HCT116 (cell line): ENCODE data around the gene LCAT. TPM values are rescaled to one million over a fixed set of nuclear protein-coding genes. Genes with fewer than 3 reads are reported as not detected.

ENCODE experiments used
- ATAC-seq: fragments of 200-7000 bp; cut with Tn5 transposase; 2 replicates; pipeline ENCODE4 v1.9.1; 2020; ENCODE audit warnings: mild to moderate bottlenecking, moderate library complexity
- BruUV-seq: library from RNA; stranded (reverse); fragments of 400-500 nt; replicated peaks from 2 replicates; lab custom pipeline; 2021; lab: Mats Ljungman, UMichigan
- CTCF ChIA-PET: fragments of 300-600 bp; sonication (Branson Sonifier 250); formaldehyde crosslinking; loops from one replicate; lab custom pipeline; 2021; ENCODE audit warnings: antibody characterized with exemption; lab: Charles Lee
- POLR2A ChIA-PET: fragments of 300-600, 350-600 bp; sonication (Branson Sonifier 250); formaldehyde crosslinking; loops from one replicate; lab custom pipeline; 2021; ENCODE audit warnings: antibody characterized with exemption; lab: Charles Lee
- RAD21 ChIA-PET, 2 experiments: fragments of 300-600 bp; sonication (Branson Sonifier 250); formaldehyde crosslinking; loops; one replicate each; lab custom pipeline; 2023; ENCODE audit warnings: low total read pairs in 2 of 2; ENCODE audit not compliant: uncharacterized antibody in 2 of 2, unreplicated experiment in 2 of 2, low non-redundant PET in 1 of 2; lab: Charles Lee
- DNase-seq: peaks from one replicate; pipeline ENCODE4 v3.0.0-alpha.2; 2010; ENCODE audit warnings: low read depth, low spot score
- H2AFZ ChIP-seq: fragments of 200-600 bp; shearing (Covaris generic), sonication (generic); 2 replicates; pipeline ENCODE4 v1.6.1; 2017; ENCODE audit warnings: low read depth, mixed run types, mixed read lengths, antibody characterized with exemption, low read length; ENCODE audit not compliant: poor library complexity, severe bottlenecking
- H3K27ac ChIP-seq: 2 replicates; pipeline ENCODE4 v1.5.1; 2012; ENCODE audit warnings: low read depth, low read length
- H3K27me3 ChIP-seq: fragments of 200-600 bp; sonication (generic); 2 replicates; pipeline ENCODE4 v1.6.1; 2016; ENCODE audit warnings: mixed run types, low read length, mixed read lengths; ENCODE audit not compliant: insufficient read depth
- H3K36me3 ChIP-seq, 2 experiments: fragments of 200-500 bp in 1 of 2; fragments of 200-600 bp in 1 of 2; sonication (Bioruptor generic) in 1 of 2; sonication (generic) in 1 of 2; 2 replicates each; pipeline versions ENCODE4 v1.5.1 to v1.6.1; 2014 to 2016; ENCODE audit warnings: low read length in 2 of 2, inconsistent platforms in 1 of 2, mixed read lengths in 1 of 2, mixed run types in 1 of 2; ENCODE audit not compliant: insufficient read depth in 2 of 2, control insufficient read depth in 1 of 2
- H3K4me1 ChIP-seq, 2 experiments: fragments of 200-600 bp in 1 of 2; sonication (generic) in 1 of 2; 2 replicates each; pipeline versions ENCODE4 v1.5.1 to v1.6.1; 2012 to 2017; ENCODE audit warnings: low read length in 2 of 2, inconsistent platforms in 1 of 2, mild to moderate bottlenecking in 1 of 2, mixed read lengths in 1 of 2, mixed run types in 1 of 2, moderate library complexity in 1 of 2; ENCODE audit not compliant: insufficient read depth in 2 of 2, control insufficient read depth in 1 of 2
- H3K4me2 ChIP-seq: fragments of 200-600 bp; sonication (generic); 2 replicates; pipeline ENCODE4 v1.6.1; 2017; ENCODE audit warnings: mixed run types, low read length, mixed read lengths
- H3K4me3 ChIP-seq, 2 experiments: fragments of 200-600 bp in 1 of 2; sonication (generic) in 1 of 2; replicated peaks in 1 of 2; 2 replicates each; pipeline ENCODE4 v1.5.1; 2011 to 2016; ENCODE audit warnings: low read length in 2 of 2, control low read depth in 1 of 2, low read depth in 1 of 2, mild to moderate bottlenecking in 1 of 2, mixed read lengths in 1 of 2, mixed run types in 1 of 2
- H3K79me2 ChIP-seq: fragments of 200-600 bp; sonication (generic); 2 replicates; pipeline ENCODE4 v1.6.1; 2017; ENCODE audit warnings: mild to moderate bottlenecking, mixed run types, low read length, moderate library complexity, mixed read lengths; ENCODE audit not compliant: insufficient read depth
- H3K9ac ChIP-seq: fragments of 200-600 bp; sonication (generic); 2 replicates; pipeline ENCODE4 v1.6.1; 2016; ENCODE audit warnings: low read length, mixed read lengths
- H3K9me2 ChIP-seq: fragments of 200-600 bp; sonication (generic), shearing (Covaris generic); 2 replicates; pipeline ENCODE4 v1.6.1; 2017; ENCODE audit warnings: mixed run types, mild to moderate bottlenecking, moderate library complexity; ENCODE audit not compliant: insufficient read depth
- H3K9me3 ChIP-seq, 2 experiments: fragments of 200-500 bp in 1 of 2; fragments of 200-600 bp in 1 of 2; sonication (Bioruptor generic) in 1 of 2; sonication (generic) in 1 of 2; 2 replicates each; pipeline ENCODE4 v1.6.1; 2014 to 2017; ENCODE audit warnings: low read length in 2 of 2, mixed read lengths in 2 of 2, inconsistent platforms in 1 of 2, low read depth in 1 of 2, mild to moderate bottlenecking in 1 of 2, mixed run types in 1 of 2, moderate library complexity in 1 of 2; ENCODE audit not compliant: control insufficient read depth in 1 of 2, insufficient read depth in 1 of 2
- H4K20me1 ChIP-seq: fragments of 200-600 bp; sonication (generic), shearing (Covaris generic); 2 replicates; pipeline ENCODE4 v1.6.1; 2017; ENCODE audit warnings: mixed run types, mild to moderate bottlenecking, moderate library complexity; ENCODE audit not compliant: insufficient read depth
- ATF3 ChIP-seq: IDR thresholded peaks from 2 replicates; pipeline ENCODE4 v1.6.1; 2012
- CEBPB ChIP-seq: IDR thresholded peaks from 2 replicates; pipeline ENCODE4 v1.6.1; 2012; ENCODE audit warnings: low read depth
- EGR1 ChIP-seq: IDR thresholded peaks from 2 replicates; pipeline ENCODE4 v1.6.1; 2012; ENCODE audit warnings: low read depth
- ELF1 ChIP-seq: IDR thresholded peaks from 2 replicates; pipeline ENCODE4 v1.6.1; 2012; ENCODE audit warnings: low read depth, borderline replicate concordance
- FOSL1 ChIP-seq: IDR thresholded peaks from 2 replicates; pipeline ENCODE4 v1.6.1; 2012; ENCODE audit warnings: low read depth
- MAX ChIP-seq: IDR thresholded peaks from 2 replicates; pipeline ENCODE4 v1.6.1; 2012
- POLR2AphosphoS5 ChIP-seq: IDR thresholded peaks from 2 replicates; pipeline ENCODE4 v1.6.1; 2011; ENCODE audit warnings: mild to moderate bottlenecking, low read depth, low read length, moderate library complexity
- RAD21 ChIP-seq: IDR thresholded peaks from 2 replicates; pipeline ENCODE4 v1.6.1; 2012; ENCODE audit warnings: low read depth, mild to moderate bottlenecking
- SIN3A ChIP-seq: IDR thresholded peaks from 2 replicates; pipeline ENCODE4 v1.6.1; 2012; ENCODE audit warnings: low read depth
- SP1 ChIP-seq: IDR thresholded peaks from 2 replicates; pipeline ENCODE4 v1.6.1; 2012; ENCODE audit warnings: low read depth
- SRF ChIP-seq: IDR thresholded peaks from 2 replicates; pipeline ENCODE4 v1.6.1; 2012; ENCODE audit warnings: low read depth
- ZNF274 ChIP-seq: fragments of 200-500 bp; sonication (Bioruptor generic); IDR thresholded peaks from 2 replicates; pipeline ENCODE4 v1.6.1; 2014; ENCODE audit warnings: mild to moderate bottlenecking, low read depth, low read length, inconsistent platforms
- intact Hi-C: fragments of 100-400 bp; cut with micrococcal nuclease; formaldehyde crosslinking; loops from 2 replicates; pipeline ENCODE4 v1.10.0; 2022
- total RNA-seq: library from RNA; stranded (reverse); gene quantifications from one replicate; pipeline ENCODE4 v1.2.1, GENCODE V29; 2021; ENCODE audit not compliant: unreplicated experiment
- TF ChIP-seq, protein P1 (sequence below), 3 experiments: fragments of 200-600 bp in 1 of 3; sonication (generic) in 1 of 3; IDR thresholded peaks in 2 of 3; conservative IDR thresholded peaks in 1 of 3; 2 replicates each; pipeline ENCODE4 v1.5.1; 2012 to 2017; ENCODE audit warnings: low read depth in 2 of 3, low read length in 2 of 3, antibody characterized with exemption in 1 of 3, borderline replicate concordance in 1 of 3, control low read depth in 1 of 3, mild to moderate bottlenecking in 1 of 3, mixed read lengths in 1 of 3, mixed run types in 1 of 3, moderate library complexity in 1 of 3; ENCODE audit not compliant: insufficient read depth in 1 of 3
- TF ChIP-seq, protein P2 (sequence below): IDR thresholded peaks from 2 replicates; pipeline ENCODE4 v1.6.1; 2011; ENCODE audit warnings: mild to moderate bottlenecking, low read length, moderate library complexity; ENCODE audit not compliant: insufficient replicate concordance; ENCODE audit errors: extremely low read depth

LCAT gene
- total RNA-seq, 1 experiment from 2014 or later: 17.6 TPM

DNA sequence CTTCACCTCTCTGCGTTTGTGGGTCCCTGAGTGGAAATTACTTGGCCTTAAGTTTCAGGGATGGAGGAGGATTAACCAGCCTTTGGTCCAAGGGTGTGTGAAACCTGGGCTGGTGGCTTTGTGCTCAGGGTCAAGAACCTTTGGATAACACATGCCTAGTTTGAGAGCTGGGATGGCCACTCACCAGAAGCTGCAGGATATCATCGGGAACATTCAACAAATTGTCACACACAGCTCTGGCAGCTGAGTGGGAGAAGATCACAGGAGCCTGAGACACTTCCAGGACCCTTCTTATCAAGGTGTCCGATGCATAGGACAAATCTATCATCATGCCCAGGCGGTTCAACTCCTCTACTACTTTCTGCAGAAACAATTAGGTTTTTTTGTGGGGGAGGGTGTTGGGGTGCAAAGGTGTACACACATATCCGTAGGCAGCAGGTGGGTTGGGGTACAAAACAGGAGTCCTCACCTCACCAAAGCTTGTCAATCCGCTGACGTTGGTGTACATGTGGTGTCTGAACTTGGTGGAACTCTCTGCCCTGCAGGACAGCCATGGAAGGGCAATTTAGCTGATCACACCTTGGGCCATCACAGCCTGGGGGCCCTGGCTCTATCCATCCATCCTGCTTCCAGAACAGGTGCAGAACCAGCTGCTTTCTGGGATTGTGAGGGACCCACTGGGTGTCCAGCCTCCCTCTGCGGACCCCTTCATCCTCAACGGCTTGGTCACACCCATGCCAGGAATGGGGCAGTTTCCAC lies 33.7 kb upstream of the LCAT start:
- H4K20me1 ChIP-seq: no peaks in the 10 kb centered on the region
- no peaks in the 10 kb centered on the region for H3K9me3 ChIP-seq
- intact Hi-C loops: no loop called here
- no peaks in the 10 kb centered on the region for H3K4me1 ChIP-seq
- no peak overlapping the region for H3K4me2 ChIP-seq
- no peak overlapping the region for H3K9ac ChIP-seq
- peak; percentile 57 for ATAC-seq
- DNase-seq: no peak
- no peaks in the 10 kb centered on the region for H3K79me2 ChIP-seq
- CTCF ChIA-PET: no interaction called here
- H3K27ac ChIP-seq: no peak overlapping the region
- no peak overlapping the region for H3K4me3 ChIP-seq
- POLR2A ChIA-PET: no interaction called here
- TF ChIP-seq ELF1 (no peak), ATF3 (no peak), EGR1 (no peak), SP1 (no peak), MAX (no peak), ZNF274 (no peak), CEBPB (no peak), SIN3A (no peak), SRF (no peak), RAD21 (no peak), FOSL1 (no peak), POLR2AphosphoS5 (no peak)
- TF ChIP-seq, protein P1, sequence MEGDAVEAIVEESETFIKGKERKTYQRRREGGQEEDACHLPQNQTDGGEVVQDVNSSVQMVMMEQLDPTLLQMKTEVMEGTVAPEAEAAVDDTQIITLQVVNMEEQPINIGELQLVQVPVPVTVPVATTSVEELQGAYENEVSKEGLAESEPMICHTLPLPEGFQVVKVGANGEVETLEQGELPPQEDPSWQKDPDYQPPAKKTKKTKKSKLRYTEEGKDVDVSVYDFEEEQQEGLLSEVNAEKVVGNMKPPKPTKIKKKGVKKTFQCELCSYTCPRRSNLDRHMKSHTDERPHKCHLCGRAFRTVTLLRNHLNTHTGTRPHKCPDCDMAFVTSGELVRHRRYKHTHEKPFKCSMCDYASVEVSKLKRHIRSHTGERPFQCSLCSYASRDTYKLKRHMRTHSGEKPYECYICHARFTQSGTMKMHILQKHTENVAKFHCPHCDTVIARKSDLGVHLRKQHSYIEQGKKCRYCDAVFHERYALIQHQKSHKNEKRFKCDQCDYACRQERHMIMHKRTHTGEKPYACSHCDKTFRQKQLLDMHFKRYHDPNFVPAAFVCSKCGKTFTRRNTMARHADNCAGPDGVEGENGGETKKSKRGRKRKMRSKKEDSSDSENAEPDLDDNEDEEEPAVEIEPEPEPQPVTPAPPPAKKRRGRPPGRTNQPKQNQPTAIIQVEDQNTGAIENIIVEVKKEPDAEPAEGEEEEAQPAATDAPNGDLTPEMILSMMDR (IDR thresholded peaks at IDR 0.05 in 2 of 3, conservative IDR thresholded peaks at IDR 0.05 in 1 of 3; ENCODE audit: borderline replicate concordance in 1 of 3, insufficient read depth in 1 of 3, low read depth in 2 of 3, low read length in 2 of 3): no peak
- TF ChIP-seq, protein P2, sequence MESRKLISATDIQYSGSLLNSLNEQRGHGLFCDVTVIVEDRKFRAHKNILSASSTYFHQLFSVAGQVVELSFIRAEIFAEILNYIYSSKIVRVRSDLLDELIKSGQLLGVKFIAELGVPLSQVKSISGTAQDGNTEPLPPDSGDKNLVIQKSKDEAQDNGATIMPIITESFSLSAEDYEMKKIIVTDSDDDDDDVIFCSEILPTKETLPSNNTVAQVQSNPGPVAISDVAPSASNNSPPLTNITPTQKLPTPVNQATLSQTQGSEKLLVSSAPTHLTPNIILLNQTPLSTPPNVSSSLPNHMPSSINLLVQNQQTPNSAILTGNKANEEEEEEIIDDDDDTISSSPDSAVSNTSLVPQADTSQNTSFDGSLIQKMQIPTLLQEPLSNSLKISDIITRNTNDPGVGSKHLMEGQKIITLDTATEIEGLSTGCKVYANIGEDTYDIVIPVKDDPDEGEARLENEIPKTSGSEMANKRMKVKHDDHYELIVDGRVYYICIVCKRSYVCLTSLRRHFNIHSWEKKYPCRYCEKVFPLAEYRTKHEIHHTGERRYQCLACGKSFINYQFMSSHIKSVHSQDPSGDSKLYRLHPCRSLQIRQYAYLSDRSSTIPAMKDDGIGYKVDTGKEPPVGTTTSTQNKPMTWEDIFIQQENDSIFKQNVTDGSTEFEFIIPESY: no peak
- H2AFZ ChIP-seq: no peak overlapping the region
- H3K9me2 ChIP-seq: no peaks in the 10 kb centered on the region
- H3K27me3 ChIP-seq: no peaks in the 10 kb centered on the region
- no peaks in the 10 kb centered on the region for H3K36me3 ChIP-seq
- RAD21 ChIA-PET: no interaction called here
- BruUV-seq: no TSS peak
